GM21723 (cell line): ENCODE results near the gene CCL13.

Experiments
- ATAC-seq: cut with Tn5 transposase; IDR thresholded peaks from one replicate; pipeline ENCODE4 v1.9.1; 2021; ENCODE audit warnings: mild to moderate bottlenecking, moderate library complexity; ENCODE audit not compliant: unreplicated experiment

The CCL13 gene

GRCh38 chr17:34383216-34383615, 26.9 kb downstream of the CCL13 start:
- no peak for ATAC-seq

DNA sequence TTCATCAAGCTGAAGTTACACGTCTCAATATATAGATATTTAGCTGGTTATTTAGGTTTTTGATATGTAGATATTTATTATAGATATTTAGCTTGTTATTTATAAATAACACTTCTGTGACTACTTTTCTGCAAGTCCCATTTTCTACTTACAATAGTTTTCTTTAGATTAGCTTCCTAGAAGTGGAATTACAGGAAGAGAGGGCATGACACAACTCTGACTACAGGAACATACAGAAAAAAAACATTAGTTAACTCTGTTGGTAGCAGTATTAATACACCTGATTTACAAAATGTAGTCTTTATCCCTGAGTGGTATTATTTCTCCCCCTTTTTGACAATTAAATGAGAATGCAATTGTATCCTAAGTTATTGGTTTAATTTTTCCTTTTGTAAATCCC, 28.0 kb downstream of the CCL13 start:
- ATAC-seq, result no peak

DNA sequence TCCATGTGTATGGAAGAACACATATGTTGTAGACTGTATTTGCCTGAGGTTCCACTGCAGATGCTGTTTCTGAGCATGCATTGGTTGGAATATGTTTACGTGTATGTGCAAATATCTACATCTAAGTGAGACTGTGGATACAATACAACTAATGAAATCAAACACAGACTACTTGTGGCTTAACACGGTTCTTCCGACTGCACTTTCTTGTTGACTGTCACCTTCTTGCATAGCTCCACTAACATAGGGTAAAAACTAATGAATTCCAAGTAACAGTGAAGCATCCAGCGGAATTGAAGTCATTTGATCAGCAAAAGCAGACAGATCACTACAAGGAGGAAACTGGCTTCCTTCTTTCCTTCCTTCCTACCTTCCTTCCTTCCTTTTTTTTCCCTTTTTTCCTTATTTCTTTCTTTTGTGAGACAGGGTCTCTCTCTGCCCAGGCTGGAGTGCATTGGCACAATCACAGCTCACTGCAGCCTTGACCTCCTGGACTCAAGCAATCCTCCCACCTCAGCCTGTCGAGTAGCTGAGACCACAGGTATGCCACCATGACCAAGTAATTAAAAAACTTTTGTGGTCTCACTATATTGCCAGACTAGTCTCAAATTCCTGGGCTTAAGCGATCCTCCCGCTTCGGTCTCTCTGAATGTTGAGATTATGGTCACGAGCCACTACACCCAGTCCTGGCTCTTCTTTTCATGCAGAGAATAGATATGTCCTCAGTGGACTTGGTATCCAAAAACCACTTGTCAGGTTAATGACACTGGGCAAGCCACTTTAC, 28.7 kb downstream of the CCL13 start:
- no peak for ATAC-seq

DNA sequence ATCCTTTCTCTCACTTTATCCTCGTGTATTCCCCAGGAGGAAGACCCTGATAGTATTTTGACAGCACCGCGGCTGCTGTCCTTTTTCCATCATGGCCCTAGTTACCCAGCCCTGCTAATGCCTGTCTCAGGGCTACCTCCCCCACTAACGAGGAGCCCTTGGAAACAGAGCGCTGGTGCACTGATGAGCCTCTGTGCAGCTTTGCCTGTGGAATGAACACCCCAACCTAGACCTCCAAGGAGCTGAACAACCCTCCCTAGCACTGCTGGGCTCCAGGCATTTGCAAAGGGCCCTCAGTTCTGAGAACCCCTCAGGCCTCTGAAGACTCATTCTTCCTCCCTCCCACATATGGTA, 30.0 kb downstream of the CCL13 start:
- ATAC-seq, result no peak

DNA sequence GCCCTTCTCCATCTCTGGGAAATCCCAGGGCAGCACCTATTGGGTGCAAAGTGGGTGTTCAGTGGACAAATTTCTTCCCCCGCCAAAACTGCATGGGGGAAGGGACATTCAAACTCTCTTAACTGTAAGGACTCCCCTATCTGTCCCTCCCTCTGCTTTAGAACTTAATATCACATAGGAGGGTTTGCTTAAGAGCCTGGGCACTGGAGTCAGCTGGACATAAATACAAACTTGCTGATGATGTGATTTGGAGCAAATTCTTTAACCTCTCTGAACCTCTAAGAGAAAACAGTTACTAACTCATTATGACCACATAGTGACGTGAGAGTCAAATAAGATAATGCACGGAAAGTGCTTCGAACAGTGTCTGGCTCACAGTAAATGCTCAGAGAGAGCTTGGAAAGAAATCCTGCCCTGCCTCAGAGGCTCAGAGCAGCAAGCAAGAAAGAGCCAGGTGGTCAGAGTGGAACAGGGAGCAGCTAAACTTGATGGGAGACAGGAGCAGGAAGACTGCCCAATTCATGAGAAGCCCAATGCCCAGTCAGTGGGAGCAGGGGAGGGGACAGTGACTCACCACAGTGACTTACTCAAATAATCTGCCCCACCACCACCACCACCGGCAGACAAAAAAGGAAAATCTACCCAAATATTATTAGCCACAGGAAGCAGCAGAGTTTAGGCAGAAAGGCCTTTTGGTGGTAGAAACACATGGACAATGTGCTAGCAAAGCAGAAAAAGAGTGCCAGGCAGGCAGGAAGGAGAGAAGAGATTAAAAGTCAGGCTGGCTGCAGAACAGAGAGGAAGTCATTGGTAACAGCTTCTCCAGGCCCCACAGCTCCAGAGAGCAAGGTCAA, 30.6 kb downstream of the CCL13 start:
- no peak for ATAC-seq

GRCh38 chr17:34387566-34387965, 31.3 kb downstream of the CCL13 start:
- ATAC-seq, result no peak

DNA sequence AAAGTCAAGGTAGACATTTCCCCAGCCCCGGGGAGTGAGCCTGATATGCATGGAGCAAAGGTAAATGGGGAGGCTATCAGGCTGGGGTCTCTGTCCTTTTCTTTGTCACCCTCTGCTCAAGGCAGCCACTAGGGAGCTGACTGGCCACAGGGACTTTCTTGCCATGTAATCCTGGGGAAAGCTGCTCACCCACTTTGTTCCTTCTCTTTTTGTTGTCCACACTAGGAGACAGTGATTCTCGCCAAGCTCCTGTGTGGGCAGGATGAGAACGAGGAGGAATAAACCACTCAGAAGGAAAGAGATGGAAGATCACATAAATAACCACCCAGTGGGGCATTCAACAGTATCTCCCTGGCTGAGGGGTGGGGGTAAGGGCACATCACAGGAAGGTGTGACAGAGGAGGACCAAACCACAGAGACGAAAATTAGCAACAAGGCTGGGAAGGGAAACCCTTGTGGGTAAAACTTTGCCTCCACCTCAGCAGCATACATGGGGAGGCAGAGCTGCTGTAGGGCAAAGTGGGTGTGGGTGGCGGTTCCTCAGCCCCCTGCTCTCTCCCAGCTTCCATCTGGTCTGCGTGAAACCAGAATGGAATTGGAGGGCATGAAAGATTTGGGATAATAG, 33.0 kb downstream of the CCL13 start:
- ATAC-seq, result no peak

- no peak for ATAC-seq
These were observed 34.4 kb downstream of the CCL13 start for GRCh38 chr17:34390649-34391048.

GRCh38 chr17:34391241-34391640, 35.0 kb downstream of the CCL13 start:
- no peak for ATAC-seq

DNA sequence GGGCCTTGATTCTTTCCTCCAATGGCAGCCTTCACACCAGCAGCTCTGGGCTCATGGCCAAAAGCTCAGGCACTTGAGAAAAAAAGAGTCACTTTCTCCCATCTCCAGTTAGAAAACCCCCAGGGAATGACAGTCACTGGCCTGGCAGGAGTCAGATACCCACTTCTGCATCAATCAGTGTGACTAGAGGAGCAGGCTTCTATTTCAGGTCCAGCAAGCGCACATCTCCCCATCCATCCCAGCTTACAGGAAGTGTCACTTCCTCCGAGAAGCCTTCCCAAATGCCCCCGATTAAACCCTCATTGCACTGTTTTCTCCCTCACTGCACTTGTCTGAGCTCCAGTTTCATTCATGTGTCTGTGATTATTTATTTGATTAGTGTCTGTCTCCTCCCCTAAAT, 37.1 kb downstream of the CCL13 start:
- no peak for ATAC-seq

DNA sequence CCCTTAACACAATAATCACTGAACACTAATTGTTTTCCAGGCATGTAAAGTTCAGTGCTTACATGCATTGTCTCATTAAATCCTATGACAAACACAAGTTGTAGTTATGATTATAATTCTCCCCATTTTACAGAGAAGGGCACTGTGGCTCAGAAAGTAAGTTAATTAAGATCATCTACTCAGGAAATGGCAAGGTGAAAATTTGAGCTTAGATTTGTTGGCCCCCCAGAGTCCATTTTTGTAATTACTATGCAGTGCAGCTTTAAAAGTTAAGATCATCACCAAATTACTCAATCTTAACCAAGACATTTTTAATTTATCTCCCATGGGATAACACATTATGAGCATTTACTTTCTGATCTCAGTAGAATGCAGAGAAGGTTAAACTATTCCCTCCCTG, 41.0 kb downstream of the CCL13 start:
- ATAC-seq, result no peak

GRCh38 chr17:34398990-34399389, 42.7 kb downstream of the CCL13 start:
- ATAC-seq, result no peak

DNA sequence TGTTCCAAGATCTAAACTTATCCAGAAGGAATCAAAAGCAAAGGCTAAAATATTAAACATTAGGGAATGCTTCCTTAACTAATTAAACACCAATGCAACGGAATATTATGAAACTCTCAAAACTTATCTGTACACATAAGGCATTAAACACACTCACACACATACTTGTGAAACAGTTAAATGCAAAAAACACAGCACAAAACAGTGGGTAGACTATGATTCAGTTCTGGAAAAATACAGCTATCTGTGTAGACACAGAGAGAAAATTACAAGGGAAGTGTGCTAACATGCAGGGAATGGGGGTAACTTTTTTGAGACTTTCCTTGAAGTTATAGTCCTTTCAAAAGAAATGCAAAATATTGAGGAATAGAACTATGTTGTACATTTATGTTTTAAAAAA, 43.4 kb downstream of the CCL13 start:
- ATAC-seq, result no peak

GRCh38 chr17:34400301-34400931, 44.1 kb downstream of the CCL13 start:
- ATAC-seq, result no peak

GRCh38 chr17:34401165-34401564, 44.9 kb downstream of the CCL13 start:
- no peak for ATAC-seq

GRCh38 chr17:34403006-34403405, 46.7 kb downstream of the CCL13 start:
- ATAC-seq, result no peak

GRCh38 chr17:34406226-34406625, 49.9 kb downstream of the CCL13 start:
- no peak for ATAC-seq
